Loucy (cell line): ENCODE results near the gene CDK19.
"Not testable (repeated sequence)": the region's sequence is repeated elsewhere in the genome, so short reads cannot be mapped to it uniquely, and the experiment has no call there.

ENCODE experiments used
- CTCF ChIP-seq: fragments of 200-600 bp; sonication (generic); conservative IDR thresholded peaks from 2 replicates; pipeline ENCODE4 v1.5.1; 2014; ENCODE audit warnings: mild to moderate bottlenecking, antibody characterized with exemption, low read length
- EZH2phosphoT487 ChIP-seq: fragments of 200-600 bp; IDR thresholded peaks from 2 replicates; pipeline ENCODE4 v1.6.1; 2018; ENCODE audit warnings: antibody characterized with exemption, mild to moderate bottlenecking, moderate library complexity, borderline replicate concordance

- not testable (repeated sequence) for TF ChIP-seq CTCF, EZH2phosphoT487
Observed at GRCh38 chr6:110802175-110802574, 13.1 kb downstream of the CDK19 start.
